ENCODE results near the gene KCNB1.

Gene KCNB1

DNA sequence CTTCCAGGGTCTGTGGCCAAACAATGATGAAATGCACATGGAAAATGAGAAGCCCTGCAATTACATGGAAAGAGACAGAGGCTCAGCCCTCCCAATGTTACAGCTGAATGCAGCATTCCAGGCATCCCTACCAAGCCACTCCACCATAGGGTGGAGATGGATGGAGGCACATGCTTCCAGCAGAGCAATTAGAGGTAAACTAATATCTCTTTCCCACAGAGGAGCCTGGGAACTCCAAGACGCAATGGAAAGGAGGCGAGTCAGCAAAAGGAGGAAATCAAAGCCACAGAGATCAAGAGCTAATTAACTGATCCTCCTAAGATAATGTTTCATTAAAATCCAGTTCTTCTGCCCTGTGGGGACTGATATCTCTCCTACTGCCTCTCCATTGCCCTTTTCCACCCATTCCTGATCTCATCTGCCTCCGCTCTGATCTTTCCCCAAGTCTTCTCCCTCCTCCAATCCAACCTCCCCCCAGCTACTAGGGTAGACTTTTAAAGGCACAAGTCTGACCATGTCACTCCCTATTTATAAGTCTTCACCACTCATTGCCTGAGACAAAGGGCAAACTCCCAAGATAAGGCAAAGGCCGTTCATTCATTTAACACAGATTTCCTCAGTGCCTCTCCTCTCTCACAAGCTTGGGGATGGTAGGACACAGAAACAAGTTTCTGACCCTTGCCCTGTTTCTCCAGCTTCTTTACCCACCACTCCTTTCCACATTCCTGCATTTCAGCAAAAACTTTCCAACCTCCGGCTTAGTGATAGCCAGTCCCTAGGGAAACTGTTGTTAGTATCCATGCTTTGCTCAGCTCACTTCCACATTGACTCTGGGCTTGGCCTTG, 14.3 kb upstream of the KCNB1 start:
- no peak for DNase-seq

DNA sequence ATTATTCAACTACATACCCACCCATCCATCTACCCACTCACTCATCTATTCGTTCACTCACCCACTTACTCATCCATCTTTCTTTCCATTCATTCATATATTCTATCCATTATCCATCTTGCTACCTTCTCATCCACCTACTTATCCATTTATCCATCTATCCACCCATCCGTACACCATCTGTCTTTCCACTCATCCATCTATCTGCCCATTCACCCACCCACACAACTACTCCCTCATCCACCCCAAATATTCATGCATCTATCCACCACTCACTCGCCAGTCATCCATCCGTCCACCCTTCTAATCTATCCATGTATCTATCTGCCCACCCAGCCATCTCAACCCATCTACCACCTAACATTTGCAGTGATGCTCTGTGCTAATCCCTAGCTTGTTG, 13.6 kb upstream of the KCNB1 start:
- DNase-seq: no peak

DNA sequence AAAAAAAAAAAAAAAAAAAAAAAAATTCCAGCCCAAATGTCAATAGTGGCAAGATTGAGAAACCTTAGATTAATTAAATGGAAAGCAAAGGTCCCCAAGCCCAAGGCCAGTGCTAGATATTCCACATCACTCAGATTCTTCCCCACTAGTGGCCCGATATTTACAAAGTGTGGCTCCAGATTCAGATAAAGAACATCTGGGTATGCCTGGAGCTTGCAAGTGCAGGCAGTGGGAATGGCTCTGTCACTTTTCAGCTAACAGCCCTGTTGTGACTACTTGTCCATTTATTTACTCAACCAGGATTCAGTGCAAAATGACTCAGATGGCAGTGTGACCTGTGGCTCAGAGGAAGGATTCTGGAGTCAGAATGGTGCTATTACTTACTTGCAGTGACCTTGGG, 8.2 kb upstream of the KCNB1 start:
- no peak for DNase-seq

DNA sequence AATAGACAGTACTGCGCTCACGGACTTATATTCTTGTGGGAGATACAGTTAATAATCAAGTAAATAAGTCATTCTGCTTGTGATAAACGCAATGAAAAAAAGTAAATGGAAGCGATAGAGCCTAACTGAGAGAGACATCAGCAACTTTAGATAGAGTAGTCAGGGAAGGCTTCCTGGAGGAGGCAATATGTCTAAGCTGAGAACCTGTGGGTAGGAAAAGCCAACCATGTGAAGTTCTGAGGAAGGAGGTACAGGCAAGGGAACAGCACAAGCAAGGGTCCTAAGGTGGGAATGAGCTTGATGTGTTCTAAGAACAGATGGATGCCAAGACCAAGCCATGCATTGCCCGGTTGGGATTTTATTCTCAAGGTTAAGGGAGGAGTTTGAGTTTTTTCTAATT, 7.2 kb upstream of the KCNB1 start:
- DNase-seq: no peak

DNA sequence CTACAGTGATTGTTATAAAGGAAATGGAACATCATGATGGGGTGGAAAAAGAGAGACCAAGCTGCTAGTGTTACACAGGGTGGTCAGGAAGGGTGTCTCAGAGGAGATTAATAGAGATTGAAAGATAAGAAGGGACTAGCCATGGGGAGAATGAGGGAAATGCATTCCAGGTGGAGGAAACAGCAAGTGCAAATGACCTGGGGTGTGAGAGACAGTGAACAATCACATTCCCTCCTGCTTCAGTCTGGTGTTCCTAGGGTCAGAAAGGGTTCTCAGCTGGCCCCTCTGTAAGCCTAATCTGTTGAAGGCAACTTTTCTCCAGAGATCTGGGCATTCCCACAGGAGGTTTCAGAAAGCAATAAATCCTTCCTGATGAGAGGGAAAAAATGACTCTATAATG, 3.6 kb upstream of the KCNB1 start:
- DNase-seq: no peak

DNA sequence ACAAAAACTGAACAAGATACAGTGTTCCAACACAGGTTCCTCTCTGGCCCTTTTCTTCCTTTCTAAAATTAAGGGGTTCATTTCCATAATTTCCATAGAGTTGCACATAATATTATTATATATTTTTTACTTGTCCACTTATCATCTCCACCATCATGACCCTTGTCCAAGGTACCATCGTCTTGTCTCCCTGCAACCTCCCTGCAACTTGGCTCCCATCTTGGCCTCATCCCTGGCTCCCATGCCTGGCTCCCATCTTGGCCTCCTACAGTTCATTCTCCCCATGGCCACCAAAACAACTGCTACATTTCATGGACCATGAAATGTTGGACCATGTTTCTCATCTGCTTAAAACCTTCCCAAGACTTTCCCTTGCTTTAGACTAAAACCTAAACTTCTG, 3.1 kb upstream of the KCNB1 start:
- DNase-seq: no peak

DNA sequence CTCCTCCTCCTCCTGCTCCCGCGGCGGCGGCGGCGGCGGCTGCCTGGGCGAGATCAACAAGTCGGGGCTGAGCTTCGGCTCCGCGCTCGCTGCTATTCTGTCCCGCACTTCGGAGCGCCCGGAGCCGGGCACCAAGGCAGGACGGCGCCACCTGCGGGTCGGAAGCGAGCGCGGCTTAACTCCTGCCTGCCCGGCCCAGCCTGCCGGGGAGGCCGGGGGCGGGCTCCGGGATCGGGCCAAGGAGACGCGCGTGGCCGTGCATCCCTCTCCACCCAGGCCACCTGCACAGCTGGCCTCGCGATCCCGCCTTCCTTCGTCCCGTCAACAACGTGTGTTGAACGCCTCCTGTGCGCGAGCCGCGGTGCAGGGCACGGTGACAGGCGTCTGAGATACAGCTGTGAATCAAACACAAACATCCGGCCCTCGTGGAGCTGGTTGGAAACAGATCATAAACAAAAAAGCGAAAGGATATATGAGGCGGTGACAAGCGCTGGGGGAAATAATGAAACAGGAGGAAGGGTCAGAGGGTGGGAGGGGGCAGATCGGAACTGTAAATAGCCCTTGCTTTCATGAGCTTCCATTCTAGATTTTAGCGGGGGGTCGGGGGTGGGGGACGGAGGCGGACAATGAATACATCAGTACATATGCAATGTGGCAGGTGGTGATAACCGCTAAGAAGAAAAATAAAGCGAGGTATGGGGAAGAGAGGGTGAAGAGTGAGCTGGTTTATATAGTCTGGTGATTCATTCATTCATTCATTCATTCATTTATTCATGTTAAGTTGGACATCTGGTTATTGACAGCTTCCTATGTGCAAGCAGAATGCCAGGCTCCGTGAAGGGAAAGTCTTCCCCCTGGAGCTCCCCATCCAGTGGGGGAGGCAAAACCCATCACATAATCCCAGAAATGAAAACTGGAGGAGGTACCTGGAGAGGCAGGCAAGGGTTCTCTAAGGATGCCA, 2.0 kb upstream of the KCNB1 start:
- peak; percentile 49 for DNase-seq

DNA sequence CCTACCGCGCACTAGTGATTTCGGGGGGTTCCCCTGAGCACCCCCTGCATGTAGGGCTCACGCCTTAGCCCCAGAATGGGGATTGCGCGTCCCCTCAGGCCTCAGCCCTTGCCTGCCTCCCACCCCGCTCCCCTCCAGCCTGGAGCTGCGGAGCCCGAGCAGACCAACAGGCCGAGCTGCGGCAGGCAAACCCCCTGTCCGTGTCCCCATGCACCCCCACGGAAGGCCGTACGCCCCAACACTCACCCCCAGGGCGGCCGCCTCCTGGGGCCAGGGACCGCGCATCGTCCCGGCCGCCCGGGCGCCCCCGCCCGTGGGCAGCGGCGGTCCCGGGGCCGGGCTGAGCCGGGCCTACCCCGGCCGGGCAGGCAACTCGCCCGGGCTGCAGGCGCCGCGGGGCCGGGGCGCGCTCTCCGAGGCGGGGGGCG, 1.2 kb upstream of the KCNB1 start:
- no peak for DNase-seq

DNA sequence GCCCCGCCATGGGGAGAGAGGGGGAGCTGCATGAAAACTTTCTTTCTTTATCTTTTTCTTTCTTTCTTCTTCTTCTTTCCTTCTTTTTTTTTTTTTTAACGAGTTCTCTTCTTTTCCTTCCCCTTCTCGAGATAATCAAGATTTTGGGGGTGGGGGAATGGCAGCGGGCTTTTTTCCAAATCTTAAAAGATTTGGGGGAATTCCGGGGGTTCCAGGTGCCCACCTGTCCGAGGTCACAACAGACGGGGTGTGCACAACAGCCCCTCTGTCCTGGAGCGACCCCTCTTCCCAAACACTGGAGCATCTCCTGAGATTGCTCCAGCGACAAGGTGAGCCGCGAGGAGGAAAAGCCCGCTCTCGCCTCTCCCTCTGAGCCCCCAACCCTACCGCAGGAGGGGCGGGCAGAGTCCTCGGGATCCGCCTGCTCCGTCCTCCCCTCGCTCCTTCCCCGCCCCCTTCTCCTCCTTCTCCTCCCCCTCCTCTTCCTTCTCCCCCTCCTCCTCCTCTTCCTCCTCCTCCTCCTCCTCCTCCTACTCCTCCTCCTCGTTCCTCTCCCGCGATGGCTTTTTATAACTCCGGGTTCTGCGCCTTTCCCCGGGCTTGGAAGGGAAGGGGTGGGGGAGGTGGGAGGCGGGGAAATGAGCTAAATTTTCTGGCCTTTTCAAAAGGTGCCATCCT, 689 bp upstream of the KCNB1 start:
- no peak for DNase-seq

DNA sequence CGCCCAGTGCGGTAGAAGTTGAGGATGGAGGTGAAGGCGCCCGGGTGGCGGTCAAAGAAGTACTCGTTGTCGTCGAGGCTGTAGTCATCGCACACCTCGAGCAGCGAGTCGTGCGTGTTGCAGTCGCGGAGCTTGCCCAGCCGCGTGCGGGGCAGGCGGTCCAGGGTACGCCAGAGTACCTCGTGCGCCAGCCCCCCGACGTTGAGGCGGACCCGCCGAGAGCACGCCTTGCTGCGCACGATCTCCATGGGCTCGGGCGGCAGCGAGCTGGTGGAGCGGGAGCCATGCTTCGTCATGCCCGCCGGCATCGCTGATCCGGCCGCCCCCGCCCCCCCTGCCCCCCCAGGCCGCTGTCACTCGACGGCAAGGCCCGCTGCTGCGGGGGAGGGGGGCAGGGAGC, 295 bp downstream of the KCNB1 start:
- no peak for DNase-seq

DNA sequence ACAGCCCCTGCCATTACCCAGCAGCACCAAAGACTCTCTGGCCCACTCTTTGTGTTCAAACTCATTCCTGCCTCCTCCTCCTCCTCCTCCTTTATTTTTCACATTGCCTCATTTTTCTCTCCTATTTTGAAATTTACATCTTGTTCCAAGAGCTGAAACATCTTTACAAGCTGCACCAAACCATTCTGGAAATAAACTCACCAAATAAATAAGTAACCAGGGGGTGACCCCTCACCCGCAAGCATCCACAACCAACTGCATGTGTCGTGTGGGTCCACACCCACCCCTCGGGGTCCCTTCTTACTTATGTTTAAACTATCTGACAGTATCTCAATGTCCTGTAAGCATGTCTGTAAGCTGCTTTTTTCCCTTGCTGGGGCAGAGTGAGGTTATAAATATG, 1.4 kb downstream of the KCNB1 start:
- no peak for DNase-seq

DNA sequence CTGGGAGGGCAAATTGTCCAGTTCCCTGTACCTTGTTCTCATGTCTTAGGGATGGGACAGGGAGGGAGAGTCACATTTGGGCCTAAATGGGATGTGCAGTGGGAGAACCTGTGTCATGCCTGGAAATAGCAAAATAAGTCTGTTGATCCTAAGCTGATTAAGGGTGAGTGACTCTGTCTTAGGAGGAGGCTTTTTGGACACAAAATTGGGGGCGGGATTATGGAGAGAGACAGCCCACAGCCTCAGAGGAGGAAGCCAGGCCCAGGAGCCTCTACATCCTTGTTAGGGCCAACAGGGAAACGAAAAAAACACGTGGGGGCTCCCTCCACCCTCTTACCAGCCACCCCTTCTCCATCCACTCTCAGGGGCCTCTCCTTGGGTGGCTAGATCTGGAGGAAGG, 2.2 kb downstream of the KCNB1 start:
- no peak for DNase-seq

DNA sequence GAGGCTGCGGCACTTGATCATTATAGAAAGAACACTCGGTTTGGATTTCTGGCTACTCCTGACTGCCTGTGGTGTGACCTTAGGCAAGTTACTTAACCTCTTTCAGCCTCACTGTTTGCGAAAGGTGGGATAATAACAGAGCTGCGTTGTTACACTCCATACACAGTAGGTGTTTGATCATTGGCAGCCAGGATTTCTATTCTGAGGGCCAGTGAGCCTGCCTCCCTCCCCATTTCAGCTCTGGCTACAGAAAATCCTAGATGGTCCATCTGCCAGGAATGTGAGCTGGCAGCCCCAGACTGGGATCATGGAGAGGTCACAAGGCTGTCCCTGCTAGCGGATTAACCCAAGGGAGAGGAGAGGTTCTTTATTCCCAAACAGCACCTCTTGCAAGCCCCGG, 2.7 kb downstream of the KCNB1 start:
- DNase-seq: no peak

DNA sequence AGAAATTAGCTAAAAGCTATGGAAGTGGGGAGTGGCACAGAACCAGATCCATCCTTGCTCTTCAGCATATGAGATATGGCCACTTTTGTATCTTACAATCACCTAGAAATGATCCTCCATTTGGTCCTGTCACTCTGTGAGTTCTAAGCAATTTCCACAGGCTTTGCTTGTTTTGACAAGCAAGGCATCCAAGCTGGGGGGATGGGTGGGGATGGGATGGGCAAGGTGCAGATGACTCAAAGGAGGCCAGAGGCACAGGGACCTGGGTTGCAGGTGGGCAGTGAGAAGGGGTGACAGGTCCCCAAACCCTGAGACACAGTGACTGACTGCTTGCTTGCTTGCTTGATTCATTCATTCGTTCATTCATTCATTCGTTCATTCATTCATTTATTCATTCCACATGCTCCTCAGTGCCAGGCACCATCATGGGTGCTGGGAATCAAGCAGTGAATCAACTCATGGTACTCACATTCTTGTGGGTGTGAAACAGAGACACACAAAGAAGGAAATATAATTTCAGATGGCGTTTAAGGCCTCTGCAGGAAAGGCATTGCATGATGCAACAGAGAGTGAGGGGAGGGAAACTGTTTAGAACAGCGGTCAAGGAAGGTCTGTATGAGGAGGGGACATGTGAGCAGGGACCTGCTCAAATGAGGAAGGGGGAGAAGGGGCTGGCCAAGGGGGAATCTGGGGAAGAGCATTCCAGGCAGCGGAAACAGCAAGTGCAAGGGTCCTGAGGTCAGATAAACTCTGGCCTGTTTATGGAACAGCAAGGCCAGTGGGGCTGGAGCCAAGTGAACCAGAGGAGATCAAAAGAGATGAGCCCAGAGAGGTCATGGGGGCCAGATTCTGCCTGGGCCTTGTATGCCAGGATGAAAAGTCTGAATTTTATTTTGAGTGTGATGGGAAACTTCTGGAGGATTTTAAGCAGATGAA, 3.4 kb downstream of the KCNB1 start:
- DNase-seq: no peak

DNA sequence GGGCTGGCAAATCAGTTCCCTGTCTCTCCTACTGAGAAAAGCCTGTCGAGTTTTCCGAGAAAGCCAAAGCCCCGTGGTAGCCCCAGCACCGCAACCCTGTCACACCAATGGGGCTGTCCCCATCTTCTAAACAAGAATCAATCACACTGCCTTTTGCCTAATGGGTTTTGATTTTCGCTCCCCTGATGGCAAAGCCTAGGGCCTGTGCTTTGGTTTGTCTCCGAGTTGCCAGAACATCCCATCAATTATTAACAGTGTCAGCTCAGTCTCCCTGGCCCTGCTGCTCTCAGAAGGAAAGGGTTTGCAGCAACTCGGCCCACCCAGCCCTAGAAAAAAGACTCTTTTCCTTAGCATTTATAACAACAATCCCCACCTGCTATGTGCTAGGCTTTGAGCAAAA, 4.2 kb downstream of the KCNB1 start:
- no peak for DNase-seq

DNA sequence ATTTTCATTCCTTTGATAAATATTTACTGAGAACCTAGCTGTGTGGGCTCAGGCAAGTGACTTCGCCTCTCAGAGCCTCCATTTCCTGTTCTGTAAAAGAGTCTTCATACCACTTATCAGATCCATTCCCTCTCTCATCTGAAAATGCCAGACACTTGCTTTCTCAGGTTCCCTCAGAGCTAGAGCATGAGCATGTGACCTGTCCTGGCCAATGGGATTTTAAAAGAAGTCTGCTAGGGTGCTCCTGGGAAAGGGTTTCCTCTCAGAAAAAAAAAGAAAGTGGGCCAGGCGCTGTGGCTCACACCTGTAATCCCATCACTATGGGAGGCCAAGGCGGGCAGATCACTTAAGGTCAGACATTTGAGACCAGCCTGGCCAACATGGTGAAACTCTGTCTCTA, 5.3 kb downstream of the KCNB1 start:
- no peak for DNase-seq

DNA sequence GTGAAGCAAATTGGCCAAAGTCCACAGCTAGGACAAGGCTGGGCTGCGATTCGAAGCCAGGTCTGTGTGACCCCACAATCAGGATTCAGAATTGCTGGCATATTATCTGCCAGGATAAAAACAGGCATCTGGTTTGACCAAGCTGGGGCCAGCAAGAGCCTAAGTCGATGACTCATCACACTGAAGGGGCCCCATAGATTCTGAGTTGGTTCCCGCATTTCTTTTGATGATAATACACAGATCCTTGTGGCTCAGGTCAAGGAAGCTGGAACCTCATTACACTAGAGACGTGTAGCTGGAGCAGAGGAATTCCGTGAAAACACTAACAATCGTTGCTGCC, 6.5 kb downstream of the KCNB1 start:
- DNase-seq: no peak

DNA sequence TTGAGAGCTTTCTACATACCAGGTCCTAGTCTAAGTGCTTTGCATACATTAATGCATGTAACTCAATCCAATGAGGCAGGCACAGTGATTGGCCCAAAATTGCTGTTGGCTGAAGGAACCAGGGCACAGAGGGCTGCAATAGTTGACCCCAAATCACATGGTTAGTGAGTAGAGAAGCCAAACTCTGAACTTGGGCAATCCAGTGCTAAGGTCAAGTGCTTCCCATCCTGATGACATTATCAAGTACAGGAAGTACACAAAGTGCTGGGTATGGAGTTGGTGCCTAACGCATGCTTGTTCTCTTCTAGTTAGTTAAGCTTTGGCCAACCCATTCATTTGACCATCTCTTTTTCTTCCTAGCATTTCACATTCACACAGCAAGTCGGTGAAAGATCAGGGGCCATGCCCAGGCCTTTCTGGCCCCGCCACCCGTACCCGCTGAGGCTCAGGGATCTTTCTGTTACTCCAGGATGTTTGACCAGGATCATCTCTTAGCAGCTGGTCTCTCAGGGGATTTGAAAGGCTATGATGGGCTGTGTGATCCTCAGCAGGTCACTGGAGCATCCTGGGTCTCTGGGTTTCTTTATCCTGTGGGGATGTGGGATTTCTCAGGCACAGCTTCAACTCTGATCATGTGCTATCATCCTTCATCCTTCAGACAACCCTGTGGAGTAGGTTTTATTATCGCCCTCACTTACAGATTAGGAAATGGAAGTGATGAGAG, 7.0 kb downstream of the KCNB1 start:
- DNase-seq: no peak

DNA sequence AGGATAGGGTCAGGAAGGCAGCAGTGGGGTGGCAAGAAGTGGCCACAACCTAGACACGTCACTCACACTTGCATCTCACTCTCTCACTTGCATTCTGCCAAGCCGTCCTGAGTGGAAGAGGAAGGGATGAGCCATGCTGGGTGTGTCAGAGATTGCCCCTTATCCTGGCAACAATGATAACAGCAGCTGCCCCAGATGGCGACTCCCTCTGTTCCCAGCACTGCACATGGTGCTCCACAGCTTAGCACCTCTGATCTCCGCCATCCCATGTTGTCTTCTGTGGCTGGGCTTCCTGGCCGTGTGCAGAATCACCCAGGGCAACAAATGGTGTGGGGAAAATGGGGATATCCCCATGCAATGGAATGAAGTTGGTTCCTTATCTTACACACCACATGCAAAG, 11.1 kb downstream of the KCNB1 start:
- no peak for DNase-seq

DNA sequence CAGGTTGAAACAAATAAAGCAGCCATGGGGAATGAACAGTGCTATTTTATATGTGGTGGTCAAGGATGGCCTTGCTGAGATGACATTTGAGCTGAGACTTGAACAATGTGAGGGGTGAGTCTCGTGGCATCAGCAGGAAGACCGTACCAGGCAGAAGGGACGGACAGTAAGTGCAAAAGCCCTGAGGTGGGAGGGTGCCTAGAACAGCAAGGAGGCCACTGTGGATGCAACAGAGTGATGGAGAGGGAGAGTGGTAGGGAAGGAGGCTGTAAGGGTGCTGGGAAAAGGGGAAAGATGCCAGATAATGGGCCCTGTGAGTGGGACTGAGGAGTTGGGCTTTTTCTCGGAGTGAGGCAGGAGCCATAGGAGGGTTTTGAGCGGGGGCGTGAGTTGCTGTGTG, 11.5 kb downstream of the KCNB1 start:
- no peak for DNase-seq

DNA sequence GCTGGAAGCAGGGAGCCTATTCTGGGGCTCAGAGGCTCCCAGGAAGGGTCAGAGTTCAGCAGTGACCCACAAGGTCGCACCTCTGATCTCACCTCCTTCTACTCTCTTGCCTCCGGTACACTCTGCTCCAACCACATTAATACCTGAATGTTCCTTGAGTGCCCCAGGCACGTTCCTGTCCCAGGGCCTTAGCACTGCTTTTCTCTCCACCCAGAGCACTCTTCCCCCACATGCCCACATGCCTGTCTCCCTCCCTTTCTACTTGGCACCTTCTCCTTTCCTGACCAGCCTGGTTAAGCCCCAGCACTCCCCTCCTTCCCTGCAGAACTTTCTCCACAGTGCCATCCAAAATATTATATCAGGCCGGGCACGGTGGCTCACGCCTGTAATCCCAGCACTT, 13.4 kb downstream of the KCNB1 start:
- DNase-seq: no peak

DNA sequence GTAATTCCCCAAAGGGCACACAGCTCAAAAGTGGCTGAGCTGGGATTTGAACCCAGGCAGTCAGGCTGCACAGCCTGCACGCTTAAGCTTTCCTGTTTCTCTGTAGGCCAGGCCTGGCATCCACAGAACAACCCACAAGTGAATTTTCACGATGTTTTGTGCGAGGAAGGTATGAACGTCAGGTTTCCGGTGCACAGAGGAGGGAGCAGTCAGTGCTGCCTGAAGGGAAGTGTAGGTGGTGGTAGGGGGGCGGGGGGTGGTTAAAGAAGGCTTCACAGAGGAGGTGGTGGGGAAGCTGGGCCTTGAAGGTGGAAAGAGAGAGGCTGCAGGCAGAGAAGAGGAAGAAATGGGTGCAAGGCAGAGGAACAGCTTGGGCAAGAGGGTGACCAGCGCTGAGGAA, 14.1 kb downstream of the KCNB1 start:
- DNase-seq: no peak

Measured in NCI-H1436 (cell line).